A549 treated with AZD9567 at 1 μM for 4 hours (cell line): ENCODE measurements around the gene TMUB1. TPM values are rescaled to one million over a fixed set of nuclear protein-coding genes. Genes with fewer than 3 reads are reported as not detected.

ENCODE experiments used
- total RNA-seq: library from RNA; stranded (reverse); fragments of 200-300 nt; extraction: Qiagen RNA extraction; gene quantifications from 5 replicates; pipeline ENCODE4 v1.2.3, GENCODE V29; 2022; ENCODE audit not compliant: insufficient read depth

TMUB1 gene, protein sequence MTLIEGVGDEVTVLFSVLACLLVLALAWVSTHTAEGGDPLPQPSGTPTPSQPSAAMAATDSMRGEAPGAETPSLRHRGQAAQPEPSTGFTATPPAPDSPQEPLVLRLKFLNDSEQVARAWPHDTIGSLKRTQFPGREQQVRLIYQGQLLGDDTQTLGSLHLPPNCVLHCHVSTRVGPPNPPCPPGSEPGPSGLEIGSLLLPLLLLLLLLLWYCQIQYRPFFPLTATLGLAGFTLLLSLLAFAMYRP
- total RNA-seq, result 29.4 to 54.1 TPM (median 48.7 TPM) in 5 replicates

DNA sequence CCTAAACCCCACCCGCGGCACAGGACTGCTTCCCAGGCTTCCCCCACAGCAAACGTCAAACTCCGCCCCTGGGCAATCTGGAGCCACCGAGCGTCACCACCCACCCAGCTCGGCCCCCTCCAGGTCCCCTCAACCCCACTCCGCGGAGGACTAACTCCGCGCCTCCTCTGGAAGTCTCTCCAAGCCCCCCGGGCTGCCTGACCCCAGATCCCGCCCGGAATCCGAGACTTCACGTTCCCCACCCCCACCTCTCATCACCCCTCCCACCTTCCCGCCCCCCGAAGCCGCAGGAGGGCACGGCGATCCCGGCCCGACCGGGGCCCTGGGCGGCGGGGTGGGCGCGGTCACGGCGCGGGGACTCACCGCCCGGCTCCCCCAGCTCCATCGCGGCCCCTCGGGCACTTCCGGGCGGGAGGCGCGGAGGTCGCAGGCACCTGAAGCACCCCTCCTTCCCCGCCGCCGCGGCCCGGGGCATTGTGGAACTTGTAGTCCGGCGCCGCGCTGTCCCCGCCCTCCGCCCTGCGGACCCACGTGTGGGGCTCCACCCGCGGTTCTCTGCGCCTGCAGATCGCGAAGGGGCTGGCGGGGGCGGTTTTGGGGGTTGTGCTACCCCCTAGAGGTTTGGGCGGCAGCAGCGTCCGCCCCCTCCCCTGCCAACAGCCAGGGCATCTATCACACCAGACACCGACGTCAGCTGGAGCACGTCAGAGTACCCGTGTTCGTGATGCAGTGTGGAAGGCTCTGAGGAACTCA, at the start of gene TMUB1:
Gene TMUB1 (minus strand): TSS at position 423 of the 753 bp plus-strand sequence. CDS start 930 bp downstream, outside the sequence.

DNA sequence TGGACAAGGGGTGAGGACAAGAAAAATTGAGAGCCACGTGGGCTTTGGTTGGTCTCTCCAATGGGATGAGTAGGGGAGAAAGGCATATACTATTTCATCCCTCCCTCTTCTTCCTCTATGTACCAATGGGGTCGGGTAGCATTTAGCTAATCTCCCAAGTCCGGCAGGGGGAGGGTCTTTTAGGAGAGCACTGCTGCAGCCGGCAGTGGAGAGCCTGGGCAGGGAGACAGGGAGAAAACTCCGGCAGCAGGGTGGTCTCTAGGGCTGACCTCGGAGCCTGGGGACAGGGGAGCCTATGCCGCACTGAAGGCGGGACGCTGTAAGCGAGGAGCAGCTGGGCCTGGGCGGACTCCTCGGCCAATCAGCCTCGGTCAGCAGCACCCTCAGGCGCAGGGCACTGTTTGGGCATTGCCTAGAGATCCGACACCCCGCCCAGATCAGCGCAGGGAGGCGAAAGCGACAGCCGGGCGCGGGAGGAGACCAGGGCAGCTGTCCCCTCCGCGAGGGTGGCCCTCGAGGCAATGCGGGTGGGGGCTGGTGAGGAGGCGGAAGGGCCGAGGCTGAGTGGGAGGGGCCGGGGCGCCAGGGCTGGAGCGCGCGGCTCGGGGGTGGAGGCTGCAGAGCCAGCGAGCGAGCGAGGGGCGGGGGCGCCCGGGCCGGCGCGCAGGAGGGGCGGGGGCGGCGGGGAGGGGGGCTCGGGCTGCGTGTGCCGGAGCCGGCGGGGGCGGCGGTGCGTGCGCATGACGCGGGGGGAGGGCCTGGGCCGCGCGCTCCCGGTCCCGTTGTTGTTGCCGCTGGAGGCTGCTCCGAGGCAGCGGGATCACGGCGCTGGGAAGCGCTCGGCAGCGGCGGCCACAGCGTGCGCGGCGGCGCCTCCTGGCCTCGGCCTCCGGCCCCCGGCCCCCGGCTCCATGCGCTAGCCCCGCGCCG, 2.7 kb upstream of the TMUB1 start, which contains the start of gene AGAP3:
Gene AGAP3 (plus strand): TSS at position 785 of the 930 bp plus-strand sequence. CDS start 267 bp downstream, outside the sequence.

DNA sequence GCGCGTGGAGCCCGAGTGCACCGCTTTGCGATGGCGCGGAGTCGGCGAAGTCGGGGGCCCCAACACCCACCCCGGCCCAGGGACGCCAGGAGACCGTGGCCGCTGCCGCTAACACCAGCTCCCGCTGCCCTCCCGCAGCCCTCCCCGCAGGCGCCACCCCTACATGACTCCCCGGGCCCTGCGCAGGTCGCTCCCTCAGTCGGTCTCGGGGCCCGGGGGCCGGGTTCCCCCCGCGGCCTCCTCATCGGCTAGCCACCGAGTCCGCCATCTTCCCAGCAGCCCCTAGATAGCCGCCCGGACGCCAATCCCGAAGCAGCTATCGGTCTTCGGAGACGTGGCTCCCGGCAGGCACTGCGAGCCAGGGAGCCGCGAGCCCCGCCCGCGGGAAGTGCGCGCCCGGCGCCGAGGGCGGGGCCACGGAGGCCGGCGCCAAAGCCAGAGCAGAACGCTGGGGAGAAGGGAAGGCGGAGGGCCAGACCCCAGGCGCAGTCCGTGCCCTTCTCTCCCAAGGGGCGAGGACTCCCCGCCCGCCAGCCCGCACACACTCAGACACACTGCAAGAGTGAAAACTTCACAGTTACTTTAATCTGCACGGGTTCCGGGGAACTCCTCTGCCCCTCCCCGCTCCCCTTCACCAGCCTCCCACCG, 2.6 kb downstream of the TMUB1 start, which contains the start of gene FASTK:
Gene FASTK (minus strand): TSS at position 288 of the 648 bp plus-strand sequence. CDS start 43 bp downstream, at position 245.

DNA sequence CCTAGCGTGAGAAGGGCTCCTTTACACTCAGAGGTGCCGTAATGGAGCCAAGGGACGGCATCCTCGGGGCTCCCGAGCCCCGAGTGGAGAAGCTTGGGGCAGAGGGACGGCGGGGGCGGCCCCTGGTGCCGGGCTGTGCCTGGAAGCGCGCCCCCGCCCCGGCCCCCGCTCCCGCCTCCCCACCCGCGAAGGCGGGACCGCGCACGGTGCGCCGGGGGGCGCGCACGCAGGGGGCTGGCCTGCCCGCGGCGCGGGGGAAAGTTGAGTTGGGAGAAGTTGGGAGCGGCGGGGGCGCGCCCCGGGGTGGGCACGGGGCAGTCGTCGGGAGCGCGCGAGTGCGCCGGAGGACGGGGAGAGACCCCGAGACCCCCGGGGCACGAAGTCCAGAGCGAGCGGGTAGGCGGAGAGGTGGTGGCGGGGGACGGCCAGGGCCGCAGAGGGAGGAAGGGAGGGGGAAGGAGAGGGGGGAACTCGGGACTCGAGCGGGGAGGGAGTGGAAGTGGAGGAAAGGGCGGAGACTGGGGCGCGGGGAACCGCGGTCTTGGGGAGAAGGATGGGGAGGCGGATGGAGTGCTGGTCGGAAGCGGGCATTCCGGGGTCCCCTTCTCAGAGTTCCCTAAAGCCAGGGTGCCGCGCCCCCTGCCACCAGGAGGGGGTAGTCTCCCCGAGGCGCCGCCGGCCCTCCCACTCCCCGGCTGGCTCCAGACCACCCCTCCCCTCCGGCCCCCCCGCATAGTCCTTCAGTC, 23.8 kb downstream of the TMUB1 start, which contains the start of gene SLC4A2:
Gene SLC4A2 (plus strand): TSS at position 223 of the 746 bp plus-strand sequence. CDS start 2,399 bp downstream, outside the sequence.

DNA sequence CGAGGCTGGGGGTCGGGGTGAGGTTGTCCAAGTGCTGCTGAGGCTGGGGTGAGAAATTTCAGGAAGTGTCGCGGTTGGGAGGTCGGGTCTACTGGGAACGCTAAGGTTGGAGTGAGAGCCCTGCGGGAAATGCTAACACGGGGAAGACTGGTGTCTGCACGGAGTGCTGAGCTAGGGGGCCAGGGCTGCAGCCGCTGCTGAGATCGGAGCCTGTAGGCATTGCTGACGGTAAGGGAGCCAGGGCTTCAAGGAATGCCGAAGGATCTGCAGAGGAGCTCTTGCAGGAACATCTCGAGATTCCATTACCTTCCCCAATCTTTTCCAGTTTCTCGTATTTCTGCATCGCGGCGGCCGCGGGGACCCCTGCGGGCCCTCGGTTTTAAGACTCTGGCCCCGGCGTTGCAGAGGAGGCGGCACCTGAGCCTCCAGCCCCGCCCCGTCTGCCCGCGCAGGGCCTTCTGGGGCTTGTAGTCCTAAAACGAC, 25.7 kb downstream of the TMUB1 start, which contains the start of gene CDK5:
Gene CDK5 (minus strand): TSS at position 392 of the 483 bp plus-strand sequence. CDS start 49 bp downstream, at position 343.

DNA sequence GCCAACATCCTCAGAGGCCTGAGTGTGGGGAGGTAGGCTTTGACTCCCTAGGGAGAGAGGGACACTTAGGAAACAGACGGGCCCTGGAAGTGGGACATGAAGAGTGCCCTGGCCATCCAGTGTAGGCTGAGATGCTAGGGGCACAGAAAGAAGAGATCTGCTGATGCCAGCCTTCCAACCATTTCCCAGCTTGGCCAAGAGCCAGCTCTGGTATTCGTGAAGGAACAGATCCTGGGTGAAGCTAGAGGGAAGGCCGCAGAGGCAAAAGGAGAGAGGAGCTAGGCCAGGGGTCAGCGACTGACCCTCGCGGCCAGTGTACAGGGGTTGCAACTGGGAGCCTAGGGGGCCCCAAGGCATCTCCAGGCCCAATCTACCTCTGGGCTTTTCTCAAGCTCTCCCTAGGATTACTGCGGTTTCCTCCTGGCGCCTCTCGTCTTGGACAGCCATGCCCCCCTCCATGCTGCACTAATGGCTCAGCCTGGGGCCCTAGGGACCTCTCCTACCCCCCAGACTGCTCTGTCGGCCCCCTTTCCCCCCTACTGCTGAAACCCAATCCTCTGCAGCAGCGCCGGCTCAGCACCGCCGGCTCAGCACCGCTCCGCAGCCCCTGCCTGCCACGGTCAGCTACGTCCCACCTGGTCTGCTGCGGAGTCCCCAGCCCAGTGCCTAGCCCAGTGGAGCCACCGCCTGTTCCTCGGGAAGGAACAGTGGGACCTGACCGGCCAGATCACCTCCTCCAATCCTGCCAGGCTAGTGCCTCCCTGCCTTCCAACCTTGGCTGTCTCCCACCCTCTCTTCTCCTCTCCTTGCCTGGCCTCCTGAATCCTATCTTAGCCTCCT, 35.1 kb downstream of the TMUB1 start, which contains the start of gene ASIC3:
Gene ASIC3 (plus strand): TSS at position 556 of the 840 bp plus-strand sequence. CDS start 355 bp downstream, outside the sequence.

Other genes starting within 250 kb of the TMUB1 start
- 0.03 to 0.07 TPM in 2 of 5 replicates, not detected in the others for gene AOC1, start 231.0 kb downstream of the TMUB1 start, total RNA-seq
- gene KCNH2, start 105.2 kb downstream of the TMUB1 start, total RNA-seq, result 0.74 to 1.6 TPM (median 1.5 TPM) in 5 replicates
- gene NOS3, start 92.5 kb downstream of the TMUB1 start, total RNA-seq, result 0.15 to 0.42 TPM (median 0.24 TPM) in 4 of 5 replicates, not detected in the other
- gene ATG9B, start 59.0 kb downstream of the TMUB1 start, total RNA-seq, result 0.54 to 0.91 TPM (median 0.71 TPM) in 4 of 5 replicates, not detected in the other
- 40.4 to 52.5 TPM (median 50.5 TPM) in 5 replicates for gene ABCB8, start 55.0 kb downstream of the TMUB1 start, total RNA-seq
- gene ASIC3, start 35.0 kb downstream of the TMUB1 start, total RNA-seq, result 7.7 to 12.8 TPM (median 10.8 TPM) in 5 replicates
- 29.7 to 38.6 TPM (median 30.6 TPM) in 5 replicates for gene CDK5, start 25.6 kb downstream of the TMUB1 start, total RNA-seq
- gene SLC4A2, start 23.9 kb downstream of the TMUB1 start, total RNA-seq, result 149 to 274 TPM (median 247 TPM) in 5 replicates
- gene FASTK, start 2.7 kb downstream of the TMUB1 start, total RNA-seq, result 50.3 to 91.6 TPM (median 84.4 TPM) in 5 replicates
- gene AGAP3, start 3.0 kb upstream of the TMUB1 start, total RNA-seq, result 41.3 to 67.4 TPM (median 64.9 TPM) in 5 replicates
- gene GBX1, start 84.2 kb upstream of the TMUB1 start, total RNA-seq, result 0.07 to 0.13 TPM (median 0.09 TPM) in 3 of 5 replicates, not detected in the others
- not detected in 5 replicates for gene ASB10, start 103.8 kb upstream of the TMUB1 start, total RNA-seq
- gene H2BK1, start 127.0 kb upstream of the TMUB1 start, total RNA-seq, result not detected in 5 replicates
- gene ABCF2, start 143.7 kb upstream of the TMUB1 start, total RNA-seq, result 53.3 to 66.9 TPM (median 60.8 TPM) in 5 replicates
- gene CHPF2, start 149.0 kb upstream of the TMUB1 start, total RNA-seq, result 35.0 to 48.9 TPM (median 44.8 TPM) in 5 replicates
- 4.3 to 8.8 TPM (median 8.1 TPM) in 5 replicates for gene SMARCD3, start 165.2 kb upstream of the TMUB1 start, total RNA-seq